ENCODE data around the gene NRXN3.

NRXN3 gene

GRCh38 chr14:78308079-78308478, 137.9 kb downstream of the NRXN3 start:
- in situ Hi-C loops (cut with MboI; ENCODE audit: low pct_unique_long_range_greater_than_20kb, low sequenced_read_pairs): no loop called here
- no peak for DNase-seq

DNA sequence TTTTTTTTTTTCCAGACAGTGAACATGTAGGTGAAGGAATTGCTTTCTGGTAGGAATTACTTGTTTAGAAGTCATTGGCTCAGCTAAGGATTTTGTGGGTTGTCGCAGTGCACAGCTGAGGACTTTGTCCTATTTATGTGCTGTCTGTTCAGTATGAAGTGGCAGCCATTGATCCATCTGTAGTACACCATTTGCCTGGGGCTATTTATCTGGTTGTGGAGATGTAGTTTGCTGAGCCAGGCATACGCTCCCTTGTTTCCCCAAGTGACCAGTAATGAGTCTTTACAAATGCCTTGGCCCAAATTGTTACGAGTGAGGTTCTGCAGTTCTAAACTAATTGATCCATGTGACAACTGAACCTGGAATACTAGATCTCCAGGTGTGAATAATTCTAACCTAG, 140.1 kb downstream of the NRXN3 start:
- DNase-seq: no peak
- in situ Hi-C loops (cut with MboI; ENCODE audit: low pct_unique_long_range_greater_than_20kb, low sequenced_read_pairs): no loop called here

DNA sequence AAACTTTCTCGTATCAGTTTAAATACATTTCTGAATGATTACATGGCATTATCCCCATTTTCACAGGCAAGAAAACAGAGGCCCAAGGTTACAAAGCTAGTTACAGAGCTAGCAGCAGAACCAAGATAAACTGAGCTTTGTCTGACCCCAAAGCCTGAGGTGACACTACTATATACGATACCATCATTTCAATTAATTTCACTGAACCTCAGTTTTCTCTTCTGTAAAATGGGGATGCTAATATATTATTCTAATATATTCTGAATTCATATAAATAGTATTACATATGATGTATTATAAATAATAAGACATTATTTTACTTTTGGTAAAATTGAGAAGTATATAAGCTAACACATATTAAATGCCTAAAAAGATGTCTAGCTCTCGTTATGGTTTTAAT, 143.3 kb downstream of the NRXN3 start:
- in situ Hi-C loops (cut with MboI; ENCODE audit: low pct_unique_long_range_greater_than_20kb, low sequenced_read_pairs): no loop called here
- no peak for DNase-seq

- DNase-seq: no peak
- in situ Hi-C loops (cut with MboI; ENCODE audit: low pct_unique_long_range_greater_than_20kb, low sequenced_read_pairs): no loop called here
Measured at GRCh38 chr14:78314484-78314883, 144.3 kb downstream of the NRXN3 start.

- DNase-seq: no peak
- in situ Hi-C loops (cut with MboI; ENCODE audit: low pct_unique_long_range_greater_than_20kb, low sequenced_read_pairs): no loop called here
Measured at GRCh38 chr14:78316052-78316451, 145.9 kb downstream of the NRXN3 start.

- in situ Hi-C loops (cut with MboI; ENCODE audit: low pct_unique_long_range_greater_than_20kb, low sequenced_read_pairs): no loop called here
Measured at GRCh38 chr14:78316786-78317185, 146.6 kb downstream of the NRXN3 start.

GRCh38 chr14:78319406-78319805, 149.2 kb downstream of the NRXN3 start:
- in situ Hi-C loops (cut with MboI; ENCODE audit: low pct_unique_long_range_greater_than_20kb, low sequenced_read_pairs): no loop called here
- no peak for DNase-seq

More at GRCh38 chr14:78316786-78317185, 146.6 kb downstream of the NRXN3 start:
- DNase-seq: no peak

DNA sequence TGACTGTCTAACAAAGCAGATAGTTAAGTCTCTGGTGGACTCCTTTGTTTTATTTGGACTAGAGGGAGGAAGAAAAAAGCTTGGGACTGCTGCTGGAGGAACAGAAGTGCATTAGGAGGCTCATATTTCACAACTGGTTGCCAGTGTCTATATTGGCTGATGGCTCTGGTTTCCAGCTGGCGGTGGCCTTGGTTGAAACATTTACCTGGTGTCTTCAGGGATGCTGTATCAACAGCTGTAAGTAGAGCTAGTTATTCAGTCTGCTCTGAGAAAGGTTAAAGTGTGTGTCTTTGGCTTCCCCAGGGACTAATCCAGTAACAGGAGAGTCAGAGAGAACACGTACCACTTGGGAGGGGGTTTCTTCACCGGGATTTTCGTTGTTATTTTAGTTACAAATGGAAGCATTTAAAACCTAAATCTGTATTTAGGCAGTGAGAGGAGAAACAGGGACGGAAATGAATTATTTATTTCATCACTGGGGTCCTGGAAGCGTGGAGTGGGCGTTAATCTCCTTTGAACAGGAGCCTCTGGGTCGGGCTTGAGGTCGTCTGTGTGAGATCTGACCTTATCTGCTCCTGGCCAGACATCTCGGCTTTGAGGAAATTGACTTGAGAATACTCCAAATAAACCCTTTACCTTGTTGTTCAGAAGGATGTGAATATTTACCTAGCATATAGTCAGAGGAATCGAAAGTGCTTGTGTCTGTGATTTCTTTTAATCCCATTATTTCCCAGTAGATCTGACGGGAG, 149.9 kb downstream of the NRXN3 start:
- DNase-seq: no peak
- in situ Hi-C loops (cut with MboI; ENCODE audit: low pct_unique_long_range_greater_than_20kb, low sequenced_read_pairs): no loop called here

DNA sequence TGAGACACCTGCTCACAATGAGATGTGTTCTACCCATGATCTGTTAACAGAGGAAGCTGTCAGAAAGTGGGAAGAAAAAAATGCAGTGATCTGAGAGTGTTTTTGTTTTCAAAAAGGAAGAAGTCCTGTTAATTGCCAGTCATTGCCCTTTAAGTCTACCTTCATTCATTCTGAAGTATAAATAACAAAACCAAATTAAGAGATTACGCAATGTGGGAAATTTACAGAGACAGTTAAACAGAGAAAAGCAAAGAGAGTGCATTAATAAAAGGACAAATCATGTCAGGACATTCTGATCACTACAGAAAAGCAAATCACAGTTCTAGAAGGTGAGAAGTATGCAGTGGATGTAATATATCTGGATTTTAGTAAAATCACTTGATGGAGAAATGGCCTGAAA, 154.2 kb downstream of the NRXN3 start:
- DNase-seq: no peak
- in situ Hi-C loops (cut with MboI; ENCODE audit: low pct_unique_long_range_greater_than_20kb, low sequenced_read_pairs): no loop called here

DNA sequence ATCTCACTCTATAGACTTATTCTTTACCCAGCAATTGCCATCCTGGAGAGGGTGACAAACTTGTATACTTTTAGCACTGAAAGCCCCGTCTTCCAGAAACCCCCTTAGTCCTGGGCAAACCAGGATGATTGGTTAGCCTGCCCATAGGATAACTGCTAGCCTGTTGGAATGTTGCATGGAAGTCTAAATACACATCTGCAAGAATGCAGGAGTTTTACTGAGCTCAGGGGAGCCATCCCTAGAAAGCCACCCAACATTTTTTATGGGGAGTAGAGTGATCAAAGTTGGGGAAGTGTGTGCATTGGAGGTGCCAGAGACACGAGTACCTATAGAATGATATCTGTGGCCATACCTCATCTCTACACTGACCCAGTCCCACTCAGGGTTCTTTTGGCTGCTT, 155.7 kb downstream of the NRXN3 start:
- in situ Hi-C loops (cut with MboI; ENCODE audit: low pct_unique_long_range_greater_than_20kb, low sequenced_read_pairs): no loop called here
- DNase-seq: no peak

GRCh38 chr14:78327426-78328221, 157.5 kb downstream of the NRXN3 start:
- in situ Hi-C loops (cut with MboI; ENCODE audit: low pct_unique_long_range_greater_than_20kb, low sequenced_read_pairs): no loop called here

GRCh38 chr14:78329371-78329770, 159.2 kb downstream of the NRXN3 start:
- in situ Hi-C loops (cut with MboI; ENCODE audit: low pct_unique_long_range_greater_than_20kb, low sequenced_read_pairs): no loop called here
- DNase-seq: no peak

More at GRCh38 chr14:78327426-78328221, 157.5 kb downstream of the NRXN3 start:
- no peak for DNase-seq

DNA sequence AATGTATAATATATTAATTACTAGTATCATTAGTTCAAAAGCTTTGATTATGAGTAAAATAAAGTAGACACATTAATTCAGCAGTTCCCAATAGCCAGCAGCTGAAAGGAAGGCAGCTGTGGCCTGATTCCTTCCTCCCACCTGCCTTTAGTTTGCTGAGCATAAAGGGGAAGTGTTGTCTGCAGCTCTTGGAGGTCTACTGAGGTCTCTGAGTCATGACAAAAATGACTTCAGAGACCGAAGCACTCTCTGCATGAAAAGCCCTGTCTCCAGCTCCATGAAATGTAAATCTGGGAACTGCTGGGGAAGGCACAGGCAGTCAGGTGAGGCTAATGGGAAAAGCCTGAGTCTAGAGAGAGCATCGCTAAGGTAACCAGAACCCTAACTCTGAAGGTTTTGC, 165.4 kb downstream of the NRXN3 start:
- DNase-seq: peak; percentile 6
- in situ Hi-C loops (cut with MboI; ENCODE audit: low pct_unique_long_range_greater_than_20kb, low sequenced_read_pairs): no loop called here

GRCh38 chr14:78340250-78340649, 170.1 kb downstream of the NRXN3 start:
- in situ Hi-C loops (cut with MboI; ENCODE audit: low pct_unique_long_range_greater_than_20kb, low sequenced_read_pairs): no loop called here
- no peak for DNase-seq

GRCh38 chr14:78341827-78342389, 171.7 kb downstream of the NRXN3 start:
- in situ Hi-C loops (cut with MboI; ENCODE audit: low pct_unique_long_range_greater_than_20kb, low sequenced_read_pairs): no loop called here
- DNase-seq: no peak

- DNase-seq: no peak
- in situ Hi-C loops (cut with MboI; ENCODE audit: low pct_unique_long_range_greater_than_20kb, low sequenced_read_pairs): no loop called here
Measured at GRCh38 chr14:78342879-78343278, 172.7 kb downstream of the NRXN3 start.

DNA sequence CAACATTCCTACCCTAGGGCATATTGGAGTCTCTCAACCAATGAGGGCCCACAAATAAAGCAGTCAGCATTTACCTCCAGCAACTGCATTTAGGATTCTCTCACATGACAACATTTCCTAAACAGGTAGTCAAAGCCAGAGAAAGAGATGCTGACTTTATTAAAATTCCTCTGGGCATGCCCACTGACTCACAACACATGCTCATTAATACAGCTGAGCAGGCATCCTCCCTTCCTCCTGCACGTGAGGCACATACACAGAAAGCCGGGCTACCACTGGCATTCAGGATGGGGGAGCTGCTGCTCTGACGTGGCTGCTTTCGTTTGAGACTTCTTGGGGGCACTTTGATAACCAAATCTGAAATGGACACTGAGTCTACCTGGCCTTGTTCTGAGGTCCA, 174.1 kb downstream of the NRXN3 start:
- DNase-seq: no peak
- in situ Hi-C loops (cut with MboI; ENCODE audit: low pct_unique_long_range_greater_than_20kb, low sequenced_read_pairs): no loop called here

- in situ Hi-C loops (cut with MboI; ENCODE audit: low pct_unique_long_range_greater_than_20kb, low sequenced_read_pairs): no loop called here
- no peak for DNase-seq
Measured at GRCh38 chr14:78345131-78345744, 175.1 kb downstream of the NRXN3 start.

DNA sequence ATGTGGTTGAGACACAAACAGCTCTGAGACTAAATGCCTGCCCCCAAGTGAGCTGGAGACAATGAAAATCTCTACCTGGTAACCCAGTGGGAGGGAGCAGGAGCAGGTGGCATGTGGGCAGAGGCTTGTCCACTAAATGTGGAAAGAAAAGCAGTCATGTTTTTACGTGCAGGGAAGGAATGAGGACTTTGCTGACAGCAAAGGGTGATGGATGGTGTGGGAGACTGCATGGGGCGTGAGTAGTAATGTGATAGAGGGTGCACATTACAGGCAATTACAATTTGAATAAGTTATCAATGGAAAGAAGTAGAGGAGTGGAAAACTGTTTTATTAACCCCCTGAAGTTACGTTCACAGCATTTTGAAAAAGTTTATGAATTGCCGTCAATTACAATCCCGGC, 176.6 kb downstream of the NRXN3 start:
- DNase-seq: no peak

GRCh38 chr14:78355109-78355508, 184.9 kb downstream of the NRXN3 start:
- no peak for DNase-seq
- in situ Hi-C loops (cut with MboI; ENCODE audit: low pct_unique_long_range_greater_than_20kb, low sequenced_read_pairs): no loop called here

More for the DNA sequence above, 176.6 kb downstream of the NRXN3 start:
- in situ Hi-C loops (cut with MboI; ENCODE audit: low pct_unique_long_range_greater_than_20kb, low sequenced_read_pairs): no loop called here
